HG03025 (cell line): Measurements from ENCODE around the gene SND1.
A peak's percentile ranks its signal among the peaks of the same experiment; 100 is the strongest.
"Not testable (repeated sequence)": the region's sequence is repeated elsewhere in the genome, so short reads cannot be mapped to it uniquely, and the experiment has no call there.

Experiments
- ATAC-seq: cut with Tn5 transposase; IDR thresholded peaks from one replicate; pipeline ENCODE4 v1.9.1; 2021; ENCODE audit warnings: mild to moderate bottlenecking, moderate library complexity; ENCODE audit not compliant: unreplicated experiment, low FRiP score

SND1 gene

GRCh38 chr7:127652333-127653248, 597 bp downstream of the SND1 start:
- peak; percentile 11 for ATAC-seq

- no peak for ATAC-seq
Measured at GRCh38 chr7:127653396-127653795, 1.4 kb downstream of the SND1 start.

DNA sequence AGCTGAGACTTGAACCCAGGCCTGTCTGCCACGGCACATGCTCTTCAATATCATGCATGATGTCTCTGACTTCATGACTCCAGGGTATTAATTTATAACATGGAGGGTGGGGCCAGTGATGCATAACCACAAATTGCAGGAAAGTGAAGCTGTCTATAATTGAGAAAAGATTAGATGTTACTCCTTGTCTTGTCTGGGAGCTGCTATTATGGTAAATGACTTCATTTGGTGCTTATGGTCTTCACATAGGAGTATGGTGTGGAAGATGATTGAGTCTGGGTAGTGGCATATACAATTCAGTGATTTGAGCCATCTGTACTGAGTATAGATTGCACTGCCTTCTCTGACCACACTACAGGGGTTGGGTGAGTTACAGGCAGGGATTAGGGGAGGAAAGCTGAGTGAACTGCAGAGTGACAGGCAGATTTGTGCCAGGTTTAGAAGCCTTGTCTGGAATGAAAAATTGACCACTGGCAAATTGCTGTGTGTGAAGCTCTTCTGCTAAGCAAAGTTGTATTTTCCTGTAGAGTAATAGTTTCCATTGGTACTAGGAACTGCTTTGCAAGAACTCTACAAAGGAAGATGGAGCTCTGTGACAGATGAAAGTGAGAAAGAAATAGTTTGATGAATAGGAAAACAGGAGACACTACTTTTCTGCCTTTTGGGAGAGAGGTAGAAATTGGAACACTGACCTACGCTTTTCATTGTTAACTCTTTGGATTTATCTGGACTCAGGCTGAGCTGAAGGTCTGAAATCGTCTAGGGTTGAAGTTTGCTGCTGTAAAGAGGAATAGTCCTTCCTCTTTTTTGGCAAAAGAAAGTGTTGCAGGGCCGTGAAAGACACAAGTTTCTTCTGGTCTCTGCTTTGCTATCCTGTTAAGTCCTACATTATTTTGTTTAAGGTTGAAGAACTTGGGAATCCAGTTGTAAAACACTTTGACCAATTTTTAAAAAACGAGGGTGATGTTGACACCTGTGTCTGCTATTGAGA, 2.7 kb downstream of the SND1 start:
- ATAC-seq = no peak

GRCh38 chr7:127655720-127656119, 3.7 kb downstream of the SND1 start:
- ATAC-seq = no peak

GRCh38 chr7:127657500-127657899, 5.5 kb downstream of the SND1 start:
- no peak for ATAC-seq

DNA sequence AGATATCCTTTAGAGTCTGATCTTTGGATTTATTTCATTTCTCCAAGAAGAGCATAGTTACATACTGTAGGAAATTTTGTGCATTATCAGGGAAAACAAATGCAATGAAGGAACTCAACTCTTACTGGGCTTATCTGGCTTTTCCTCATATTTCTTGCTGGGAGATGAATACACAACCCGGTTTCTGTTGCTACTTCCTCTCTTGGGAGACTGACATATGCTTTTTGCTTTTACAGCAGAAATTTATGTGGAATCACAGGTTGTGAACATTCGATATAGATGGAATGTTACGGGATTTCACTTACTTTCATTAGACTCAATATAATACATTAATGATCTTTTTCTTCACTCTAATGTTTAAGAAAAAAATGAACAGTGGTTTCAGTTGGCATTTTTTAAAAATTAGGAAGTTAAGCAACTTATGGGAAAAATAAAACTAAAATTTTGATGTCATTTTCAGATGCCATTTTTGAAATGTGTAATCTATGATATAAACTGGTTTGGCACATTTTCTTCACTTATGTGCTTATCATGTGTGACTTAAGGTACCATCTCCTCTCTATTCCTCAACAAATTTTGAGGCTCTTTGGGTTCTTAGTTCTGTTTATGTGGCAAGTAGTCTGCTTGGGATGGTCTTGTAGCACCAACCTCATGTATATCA, 7.1 kb downstream of the SND1 start:
- no peak for ATAC-seq

DNA sequence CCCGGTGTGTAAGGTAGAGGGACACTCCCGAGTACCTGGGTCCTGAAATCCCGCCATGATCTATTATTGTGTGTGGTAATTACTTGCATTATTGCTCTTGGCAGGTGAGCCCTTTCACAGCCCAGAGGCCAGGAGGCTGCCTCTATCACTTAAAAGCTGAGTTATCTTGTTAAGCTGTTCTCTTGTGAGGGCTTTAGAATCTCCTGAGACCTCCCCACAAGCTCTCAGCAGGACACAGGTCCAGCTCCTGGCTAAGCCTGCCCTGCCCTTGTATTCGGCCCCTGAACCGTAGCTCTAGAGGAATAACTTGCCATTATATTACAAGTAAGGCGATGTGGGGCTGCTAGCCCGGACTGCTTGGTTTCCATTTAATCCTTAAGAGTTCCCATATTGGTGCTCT, 13.9 kb downstream of the SND1 start:
- no peak for ATAC-seq

DNA sequence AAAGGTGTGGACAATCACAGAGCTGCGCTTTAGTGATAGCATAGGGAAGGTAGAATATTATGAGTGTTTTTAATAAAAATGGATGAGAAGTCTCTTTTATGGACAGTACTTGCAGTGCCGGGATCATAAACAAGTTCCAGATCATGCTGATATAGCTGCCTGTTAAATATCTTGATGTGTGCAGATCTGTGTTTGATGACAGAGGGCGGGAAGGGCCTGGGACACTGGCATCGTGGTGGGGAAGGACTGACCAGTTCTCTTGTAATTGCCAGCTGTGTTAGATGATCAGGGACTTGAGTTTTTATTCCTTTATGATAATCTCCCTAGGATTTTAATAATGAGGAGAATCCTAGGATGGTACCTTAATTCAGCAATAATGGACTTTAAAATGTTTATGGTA, 14.6 kb downstream of the SND1 start:
- no peak for ATAC-seq

DNA sequence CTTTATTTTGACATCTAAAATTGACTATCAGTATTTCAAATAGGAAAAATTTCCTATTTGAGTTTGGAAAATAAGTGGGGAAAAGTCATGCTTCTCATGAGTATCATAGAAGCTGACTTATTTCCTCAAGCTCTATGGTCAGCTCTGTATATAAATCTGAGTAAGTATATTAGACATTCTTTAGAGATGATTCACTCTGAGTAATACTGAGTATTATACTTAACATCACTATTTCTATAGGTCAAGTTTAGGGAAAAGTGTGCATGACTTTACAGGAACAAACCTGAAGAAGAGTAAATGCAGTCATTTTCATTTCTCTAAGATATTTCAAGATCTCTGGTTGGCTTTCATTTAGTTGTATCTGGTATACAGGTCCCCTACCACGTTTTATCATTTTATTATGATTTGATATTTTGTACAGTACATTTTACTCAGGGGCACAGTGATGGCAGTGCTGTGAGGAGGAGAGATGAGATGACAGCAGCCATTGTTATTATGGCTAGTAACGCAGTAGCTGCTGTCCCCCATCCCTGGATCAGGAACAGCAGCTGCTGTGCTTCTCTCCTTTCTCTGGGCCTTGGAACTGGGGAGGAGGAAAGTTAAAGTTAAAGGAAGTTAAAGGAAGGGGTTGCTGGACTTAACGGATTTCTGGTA, 15.2 kb downstream of the SND1 start:
- ATAC-seq = no peak

DNA sequence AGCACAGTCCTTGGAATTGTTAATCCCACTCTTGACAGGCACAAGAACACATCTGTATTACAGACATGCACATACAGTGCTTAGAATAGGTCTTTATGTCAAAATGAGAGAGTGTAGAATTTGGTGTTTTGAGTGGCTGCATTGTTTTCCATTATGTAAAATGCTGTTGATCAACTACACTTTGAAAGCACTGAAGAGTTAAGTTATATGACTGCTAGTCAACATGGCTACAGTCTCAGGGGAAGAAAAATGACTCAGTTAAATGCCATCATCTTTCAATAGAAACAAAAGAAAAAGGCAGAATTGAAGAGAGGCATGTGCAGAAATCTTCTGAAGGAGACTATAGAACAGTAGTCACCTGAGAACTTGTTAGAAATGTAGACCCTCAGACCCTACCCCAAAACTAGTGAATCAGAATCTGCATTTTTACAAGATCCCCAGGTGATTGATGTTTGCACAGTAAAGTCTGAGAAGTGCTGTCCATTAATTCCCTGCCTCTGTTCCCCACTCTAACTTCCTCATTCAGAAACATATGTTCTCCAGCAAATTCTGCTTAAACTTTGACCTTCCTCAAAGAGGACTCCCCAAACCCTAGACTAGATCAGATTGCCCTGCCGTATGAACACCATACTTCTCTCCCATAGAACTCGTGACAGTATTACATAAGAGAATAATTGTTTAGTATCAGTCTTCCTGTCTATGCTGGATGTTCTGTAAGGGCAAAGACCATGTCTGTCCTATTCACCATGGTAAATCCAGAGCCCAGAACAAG, 16.0 kb downstream of the SND1 start:
- no peak for ATAC-seq

GRCh38 chr7:127671341-127671740, 19.3 kb downstream of the SND1 start:
- ATAC-seq = no peak

DNA sequence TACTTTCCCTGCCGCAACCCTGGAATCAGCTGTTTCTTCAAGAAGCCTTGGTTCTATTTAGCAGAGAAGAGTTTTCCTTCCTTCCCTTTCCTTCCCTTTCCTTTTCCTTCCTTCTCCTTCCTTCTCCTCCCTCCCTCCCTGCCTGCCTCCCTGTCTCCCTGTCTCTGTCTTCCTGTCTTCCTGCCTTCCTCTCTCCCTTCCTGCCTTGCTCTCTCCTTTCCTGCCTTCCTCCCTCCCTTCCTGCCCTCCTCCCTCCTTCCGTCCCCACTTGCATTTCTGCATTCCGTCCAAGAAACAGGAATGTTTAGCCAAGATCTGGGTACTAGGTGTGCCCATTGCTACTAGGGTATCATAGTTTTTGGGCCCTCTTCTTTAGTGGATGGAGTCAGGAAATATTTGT, 21.9 kb downstream of the SND1 start:
- no peak for ATAC-seq

- ATAC-seq = no peak
Measured at GRCh38 chr7:127674361-127674760, 22.4 kb downstream of the SND1 start.

- ATAC-seq = not testable (repeated sequence)
Measured at GRCh38 chr7:127674923-127675322, 22.9 kb downstream of the SND1 start.

GRCh38 chr7:127675721-127676120, 23.7 kb downstream of the SND1 start:
- ATAC-seq = no peak

DNA sequence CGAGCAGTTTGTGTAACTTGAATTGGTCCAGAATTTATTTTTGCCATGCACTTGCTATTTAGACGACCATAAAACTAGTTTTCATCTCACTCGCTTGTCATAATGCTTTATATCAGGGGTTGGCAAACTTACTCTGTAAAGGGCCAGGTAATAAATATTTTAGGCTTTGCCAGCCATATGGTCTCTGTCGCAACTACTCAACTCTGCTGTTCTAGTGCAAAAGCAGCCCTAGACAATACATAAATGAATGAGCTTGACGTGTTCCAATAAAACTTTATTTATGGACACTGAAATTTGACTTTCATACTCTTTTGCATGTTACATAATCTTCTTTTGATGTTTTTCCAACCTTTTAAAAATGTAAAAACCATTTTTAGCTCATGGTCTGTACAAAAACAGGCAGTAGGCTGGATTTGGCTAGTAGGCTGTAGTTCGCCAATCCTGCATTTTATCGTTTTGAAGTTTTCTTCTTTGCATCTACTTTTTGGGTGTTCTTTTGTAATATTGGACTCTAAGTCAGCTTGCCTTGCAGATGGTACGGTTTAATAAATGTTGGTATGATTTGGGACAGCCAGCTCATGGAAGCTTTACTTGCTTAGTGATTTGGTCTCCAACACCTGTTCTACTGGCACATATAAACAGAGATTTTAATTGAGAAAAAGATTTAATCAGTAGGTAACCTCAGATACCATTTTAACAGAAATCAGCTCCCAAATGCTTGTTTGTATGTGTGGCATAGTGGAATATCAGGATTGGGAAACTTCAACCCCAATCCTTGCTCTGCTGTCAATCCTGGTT, 25.6 kb downstream of the SND1 start:
- no peak for ATAC-seq

DNA sequence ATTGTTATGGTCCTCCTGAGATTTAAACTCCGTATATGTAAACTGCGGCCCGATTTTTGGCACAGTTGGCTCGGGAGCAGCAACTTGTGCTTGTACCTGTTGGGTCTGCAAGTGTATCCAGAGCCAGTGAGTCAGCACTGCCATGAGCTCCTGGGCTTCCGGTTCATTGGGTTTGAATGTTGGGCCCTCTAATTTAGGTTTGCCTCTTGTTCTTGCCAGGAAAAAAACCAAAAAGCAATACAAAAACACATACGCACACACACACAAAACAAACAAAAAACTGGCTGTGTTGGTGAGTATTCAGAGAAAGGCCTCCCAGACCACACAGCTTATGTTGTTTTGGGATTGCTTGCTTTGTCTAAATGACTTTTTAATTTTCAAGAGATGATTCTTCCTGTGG, 26.3 kb downstream of the SND1 start:
- ATAC-seq = no peak

- peak; percentile 89 for ATAC-seq
Measured at GRCh38 chr7:127678947-127679346, 27.0 kb downstream of the SND1 start.

GRCh38 chr7:127680983-127681382, 29.0 kb downstream of the SND1 start:
- ATAC-seq = no peak
